ENCODE measurements around the gene DDR1.

GRCh38 chr6:30849903-30850651 lies 34.2 kb upstream of the DDR1 start:
- TF ChIP-seq CTCF (conservative IDR thresholded peaks at IDR 0.05; ENCODE audit: low read depth, low read length) (no peak), EZH2 (IDR thresholded peaks at IDR 0.05; ENCODE audit: low read length, unreplicated experiment) (no peak), EZH2phosphoT487 (IDR thresholded peaks at IDR 0.05; ENCODE audit: borderline replicate concordance, low read length) (no peak)

All from PC-3 (cell line).